ENCODE data around the gene TLR4. TPM values are rescaled to one million over a fixed set of nuclear protein-coding genes. Genes with fewer than 3 reads are reported as not detected.

The TLR4 gene
- total RNA-seq (2022), result 0.12 and 0.64 TPM in 2 replicates
- percentile 21 among the genes with signal in this experiment for Bru-seq, nascent RNA
- BruChase-seq, experiment 1, labeled RNA remaining after a 6-hour chase, result percentile 23 among the genes with signal in this experiment
- BruChase-seq, experiment 2, labeled RNA remaining after a 2-hour chase, result percentile 28 among the genes with signal in this experiment
- long read RNA-seq, result 0 reads

GRCh38 chr9:117704024-117704575, at the start of gene TLR4:
Gene TLR4 (plus strand): TSS chr9:117704403. CDS start chr9:117704473, 70 bp downstream.
- BruUV-seq (replicated peaks), result no TSS peak
- DNase-seq, result peak; percentile 0
- TF ChIP-seq CTCF (IDR thresholded peaks at IDR 0.05; ENCODE audit: unreplicated experiment), result no peak
- CTCF ChIA-PET, result no interaction called here
- H3K36me3 Mint-ChIP-seq (ENCODE audit: insufficient read depth, unreplicated experiment), result no peaks in the 10 kb centered on the region
- H3K27me3 Mint-ChIP-seq (ENCODE audit: unreplicated experiment), result no peaks in the 10 kb centered on the region
- intact Hi-C loops (cut with micrococcal nuclease; ENCODE audit: unreplicated experiment), result no loop called here
- no peak within 1 kb of the TSS for H3K4me3 Mint-ChIP-seq (ENCODE audit: low read depth, unreplicated experiment)
- H3K9me3 Mint-ChIP-seq (ENCODE audit: low read depth, unreplicated experiment), result no peaks in the 10 kb centered on the region
- no peaks in the 10 kb centered on the region for H3K4me1 Mint-ChIP-seq (ENCODE audit: low read depth, unreplicated experiment)
- no peak within 1 kb of the TSS for H3K27ac Mint-ChIP-seq (ENCODE audit: unreplicated experiment)

DNA sequence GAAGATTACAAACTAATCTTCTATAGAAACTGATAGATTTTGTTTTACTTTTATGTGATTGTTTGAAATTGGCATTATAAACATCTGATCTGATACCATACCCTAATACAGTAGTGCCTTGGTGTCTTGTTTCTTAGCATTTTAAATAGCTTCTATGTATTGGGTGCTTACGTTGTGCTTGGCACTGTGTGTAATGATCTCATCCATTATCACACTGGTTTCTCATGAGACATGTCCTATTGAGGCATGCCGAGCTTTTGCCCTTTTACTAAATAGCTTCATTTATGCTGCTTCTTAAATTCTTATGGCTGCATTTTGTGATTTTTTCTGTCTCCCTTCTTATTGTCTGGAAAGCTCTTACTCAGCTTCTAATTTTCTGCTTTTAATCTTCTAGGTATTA, 48.2 kb upstream of the TLR4 start:
- no peaks in the 10 kb centered on the region for H3K27me3 Mint-ChIP-seq (ENCODE audit: unreplicated experiment)
- no peak for TF ChIP-seq CTCF (IDR thresholded peaks at IDR 0.05; ENCODE audit: unreplicated experiment)
- H3K36me3 Mint-ChIP-seq (ENCODE audit: insufficient read depth, unreplicated experiment), result no peaks in the 10 kb centered on the region
- no peaks in the 10 kb centered on the region for H3K4me1 Mint-ChIP-seq (ENCODE audit: low read depth, unreplicated experiment)
- CTCF ChIA-PET, result no interaction called here
- no peak overlapping the region for H3K27ac Mint-ChIP-seq (ENCODE audit: unreplicated experiment)
- intact Hi-C loops (cut with micrococcal nuclease; ENCODE audit: unreplicated experiment), result no loop called here
- H3K9me3 Mint-ChIP-seq (ENCODE audit: low read depth, unreplicated experiment), result no peaks in the 10 kb centered on the region
- no peak for DNase-seq
- no TSS peak for BruUV-seq (replicated peaks)
- no peak overlapping the region for H3K4me3 Mint-ChIP-seq (ENCODE audit: low read depth, unreplicated experiment)

DNA sequence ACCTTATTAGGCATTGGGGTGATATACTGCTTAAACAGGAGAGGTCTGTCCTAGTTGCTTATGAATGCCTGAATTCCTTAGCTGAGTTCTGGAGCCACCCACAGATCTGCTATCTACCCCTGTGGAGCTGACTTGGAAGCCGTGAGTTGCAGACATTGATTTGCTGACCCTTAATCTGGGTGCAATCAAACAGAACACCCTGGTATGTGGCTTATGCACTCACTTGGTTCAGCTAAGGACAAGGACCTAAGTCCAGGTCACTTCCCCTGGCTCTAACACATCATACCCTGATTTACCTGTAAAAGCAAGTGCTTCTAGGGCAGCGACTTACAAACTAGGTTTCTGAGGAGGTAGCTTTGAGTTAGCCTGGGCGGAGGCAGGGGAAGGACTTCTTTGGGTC, 41.6 kb upstream of the TLR4 start:
- no TSS peak for BruUV-seq (replicated peaks)
- H3K4me1 Mint-ChIP-seq (ENCODE audit: low read depth, unreplicated experiment), result no peaks in the 10 kb centered on the region
- CTCF ChIA-PET, result no interaction called here
- no peaks in the 10 kb centered on the region for H3K9me3 Mint-ChIP-seq (ENCODE audit: low read depth, unreplicated experiment)
- no peak for TF ChIP-seq CTCF (IDR thresholded peaks at IDR 0.05; ENCODE audit: unreplicated experiment)
- no peak overlapping the region for H3K4me3 Mint-ChIP-seq (ENCODE audit: low read depth, unreplicated experiment)
- no peaks in the 10 kb centered on the region for H3K27me3 Mint-ChIP-seq (ENCODE audit: unreplicated experiment)
- DNase-seq, result no peak
- no peaks in the 10 kb centered on the region for H3K36me3 Mint-ChIP-seq (ENCODE audit: insufficient read depth, unreplicated experiment)
- H3K27ac Mint-ChIP-seq (ENCODE audit: unreplicated experiment), result no peak overlapping the region
- intact Hi-C loops (cut with micrococcal nuclease; ENCODE audit: unreplicated experiment), result no loop called here

DNA sequence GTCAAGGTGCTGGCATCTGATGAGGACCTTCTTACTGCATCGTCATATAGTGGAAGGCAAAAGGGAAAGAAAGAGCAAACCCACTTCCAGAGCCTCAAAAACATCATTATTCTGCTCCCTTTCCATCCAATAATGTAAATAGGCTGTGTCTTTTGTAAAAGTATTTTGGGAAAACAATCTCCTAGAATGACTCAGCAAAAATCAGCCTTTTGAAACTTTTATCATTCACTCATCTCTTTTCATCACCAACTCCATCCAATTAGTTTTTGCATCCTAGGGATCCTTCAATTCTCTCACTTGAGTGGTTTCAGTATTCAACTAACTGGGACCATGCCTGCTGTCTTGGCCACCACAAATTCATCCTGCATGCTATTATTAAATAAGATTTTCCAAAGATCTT, 39.8 kb upstream of the TLR4 start:
- no peaks in the 10 kb centered on the region for H3K27me3 Mint-ChIP-seq (ENCODE audit: unreplicated experiment)
- BruUV-seq (replicated peaks), result no TSS peak
- CTCF ChIA-PET, result no interaction called here
- intact Hi-C loops (cut with micrococcal nuclease; ENCODE audit: unreplicated experiment), result no loop called here
- no peak for DNase-seq
- H3K4me1 Mint-ChIP-seq (ENCODE audit: low read depth, unreplicated experiment), result no peaks in the 10 kb centered on the region
- no peak overlapping the region for H3K27ac Mint-ChIP-seq (ENCODE audit: unreplicated experiment)
- H3K9me3 Mint-ChIP-seq (ENCODE audit: low read depth, unreplicated experiment), result peaks cover 3% of the 10 kb centered on the region
- H3K4me3 Mint-ChIP-seq (ENCODE audit: low read depth, unreplicated experiment), result no peak overlapping the region
- TF ChIP-seq CTCF (IDR thresholded peaks at IDR 0.05; ENCODE audit: unreplicated experiment), result no peak
- no peaks in the 10 kb centered on the region for H3K36me3 Mint-ChIP-seq (ENCODE audit: insufficient read depth, unreplicated experiment)
